Measurements from ENCODE around the gene ELSPBP1. TPM values are rescaled to one million over a fixed set of nuclear protein-coding genes. Genes with fewer than 3 reads are reported as not detected.

Gene ELSPBP1
- total and polyA plus RNA-seq, 2 donors (not counting 3 experiments of a cell fraction or from before 2014, with no cell fraction given) = not detected

- dilution Hi-C loops (cut with MboI; ENCODE audit: extremely low pct_ligation_motif_present, low sequenced_read_pairs) = no loop called here
- H3K9me1 ChIP-seq (replicated peaks; ENCODE audit: control insufficient read depth, extremely low read depth, insufficient read depth, low read length) = no peaks in the 10 kb centered on the region
- H3K4me2 ChIP-seq (ENCODE audit: insufficient read depth, low read length) = no peak overlapping the region
- no peaks in the 10 kb centered on the region for H4K20me1 ChIP-seq (replicated peaks; ENCODE audit: control insufficient read depth, extremely low read depth, insufficient read depth, low read length)
- intact Hi-C loops (cut with micrococcal nuclease) = no loop called here
- ChIA-PET POLR2A (no interaction called here), CTCF (no interaction called here)
- no TSS peak for BruUV-seq (replicated peaks)
- H3K4me1 ChIP-seq (ENCODE audit: control insufficient read depth, extremely low read depth, insufficient read depth, low read length) = no peaks in the 10 kb centered on the region
- no peak overlapping the region for H3K27ac ChIP-seq (ENCODE audit: insufficient read depth, low read depth, low read length)
- FAIRE-seq = no peak
- TF ChIP-seq GATA2 (IDR thresholded peaks at IDR 0.05; ENCODE audit: insufficient read depth, insufficient read length, low read depth, low read length) (no peak), CTCF (IDR thresholded peaks at IDR 0.05; ENCODE audit: extremely low read depth in 1 of 2, insufficient read depth in 1 of 2, low read depth in 1 of 2, low read length in 2 of 2) (no peak), POLR2A (IDR thresholded peaks at IDR 0.05; ENCODE audit: low read depth, low read length) (no peak), FOS (IDR thresholded peaks at IDR 0.05; ENCODE audit: borderline replicate concordance, insufficient read depth, low read length) (no peak), MYC (IDR thresholded peaks at IDR 0.05; ENCODE audit: low read depth, low read length) (no peak), EZH2 (IDR thresholded peaks at IDR 0.05; ENCODE audit: borderline replicate concordance, low read depth, low read length, severe bottlenecking) (no peak), MAX (IDR thresholded peaks at IDR 0.05; ENCODE audit: insufficient read depth, insufficient read length) (no peak), JUN (IDR thresholded peaks at IDR 0.05; ENCODE audit: borderline replicate concordance, insufficient read depth, insufficient read length, low read depth) (no peak), POLR2AphosphoS5 (IDR thresholded peaks at IDR 0.05; ENCODE audit: insufficient read depth, low read depth, low read length) (no peak)
- no peaks in the 10 kb centered on the region for H3K36me3 ChIP-seq (ENCODE audit: control insufficient read depth in 2 of 2, extremely low read depth in 1 of 2, insufficient read depth in 2 of 2, low read length in 2 of 2)
- no peak for DNase-seq (ENCODE audit: low read depth, low spot score)
- no peak overlapping the region for H3K4me3 ChIP-seq (replicated peaks in 1 of 3; ENCODE audit: insufficient read depth in 1 of 3, low read depth in 1 of 3, low read length in 3 of 3)
- H3K9ac ChIP-seq (replicated peaks; ENCODE audit: extremely low read depth, insufficient read depth, low read length) = no peak overlapping the region
- H3K9me3 ChIP-seq (replicated peaks; ENCODE audit: control insufficient read depth, insufficient read depth, low read length) = no peaks in the 10 kb centered on the region
- no peak overlapping the region for H2AFZ ChIP-seq (ENCODE audit: low read depth, low read length)
- H3K27me3 ChIP-seq (ENCODE audit: control insufficient read depth in 2 of 2, insufficient read depth in 2 of 2, low read length in 2 of 2) = no peaks in the 10 kb centered on the region
- no peaks in the 10 kb centered on the region for H3K79me2 ChIP-seq (ENCODE audit: control insufficient read depth, insufficient read depth, low read length)
These were observed 58.6 kb downstream of the ELSPBP1 start for GRCh38 chr19:48053076-48053475.

Measured in endothelial cell of umbilical vein (primary cell).